GM18867 (cell line): ENCODE measurements around the gene SLC37A1.

Experiments used
- ATAC-seq: cut with Tn5 transposase; IDR thresholded peaks from one replicate; pipeline ENCODE4 v1.9.1; 2021; ENCODE audit warnings: mild to moderate bottlenecking, moderate library complexity; ENCODE audit not compliant: unreplicated experiment

SLC37A1 gene

GRCh38 chr21:42542196-42542595 lies 28.5 kb downstream of the SLC37A1 start:
- ATAC-seq, result no peak

DNA sequence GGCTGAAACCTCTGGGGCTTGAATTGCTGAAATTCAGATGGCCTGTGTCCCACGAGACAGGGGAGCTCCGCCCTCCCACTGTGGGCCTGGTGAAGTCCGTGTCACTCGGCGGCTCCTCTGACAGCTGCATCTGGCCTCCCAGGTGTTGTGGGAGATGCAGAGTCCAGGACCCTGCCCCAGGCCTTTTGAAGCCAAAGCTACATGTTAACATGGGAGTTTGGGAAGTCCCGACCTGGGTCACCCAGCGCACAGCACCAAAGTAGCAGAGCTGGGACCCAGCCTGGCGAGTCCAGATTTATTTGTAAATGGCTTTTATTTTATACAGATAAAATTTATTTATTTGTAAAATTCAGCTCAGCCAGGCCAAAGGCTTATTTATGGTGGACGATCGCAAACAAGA lies 28.9 kb downstream of the SLC37A1 start:
- ATAC-seq, result no peak

DNA sequence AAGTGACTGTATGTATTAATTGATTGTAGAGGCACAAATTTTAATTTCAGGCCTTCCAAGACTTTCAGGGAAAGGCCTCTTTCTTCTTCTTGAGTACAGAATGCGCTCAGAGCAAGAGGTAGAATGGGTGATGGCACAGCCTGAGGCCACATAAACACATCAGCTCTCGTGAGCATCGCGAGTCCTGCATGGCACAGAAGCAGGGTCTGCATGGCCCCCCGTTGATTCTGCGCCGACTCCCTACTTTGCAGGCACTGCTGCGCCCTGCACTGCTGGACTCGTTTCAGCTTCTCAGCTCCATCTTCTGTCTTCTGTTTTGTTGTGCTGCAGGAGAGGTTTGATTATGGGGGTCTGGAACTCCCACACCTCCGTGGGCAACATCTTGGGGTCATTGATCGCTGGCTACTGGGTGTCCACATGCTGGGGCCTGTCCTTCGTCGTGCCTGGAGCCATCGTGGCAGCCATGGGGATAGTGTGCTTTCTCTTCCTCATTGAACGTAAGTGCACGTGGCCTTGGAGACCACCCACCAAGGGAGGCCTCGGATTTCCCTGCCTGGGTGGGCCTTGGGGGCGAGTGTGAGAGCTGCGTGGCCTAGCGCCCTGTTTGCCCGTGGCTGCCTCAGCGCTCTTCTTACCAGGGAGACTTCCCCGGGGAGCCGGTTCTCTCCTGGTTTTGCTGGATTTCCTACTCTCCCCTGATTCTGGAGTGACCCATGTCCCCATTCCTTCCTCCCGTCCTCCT lies 29.6 kb downstream of the SLC37A1 start:
- ATAC-seq, result no peak

GRCh38 chr21:42544544-42544943 lies 30.9 kb downstream of the SLC37A1 start:
- ATAC-seq, result no peak

DNA sequence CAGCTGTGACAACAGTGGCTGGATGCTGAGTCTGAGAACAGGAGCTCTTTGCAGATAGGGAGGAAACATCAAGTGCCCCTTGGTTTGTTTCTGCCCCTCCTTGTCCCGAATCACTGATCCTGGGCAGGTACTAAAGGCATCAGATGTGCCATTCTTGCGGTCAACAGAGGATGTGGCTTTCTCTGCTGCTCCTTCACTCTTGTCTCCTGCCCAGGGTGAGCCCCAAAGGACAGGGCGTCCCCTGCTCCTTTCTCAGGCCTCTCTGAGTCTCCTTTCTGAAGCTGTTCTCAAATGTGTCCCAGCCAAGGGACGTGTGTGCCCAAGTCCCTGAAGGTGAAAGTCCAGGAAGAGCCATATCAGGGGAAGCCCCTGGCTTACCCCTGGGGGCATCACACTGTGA lies 31.7 kb downstream of the SLC37A1 start:
- no peak for ATAC-seq

DNA sequence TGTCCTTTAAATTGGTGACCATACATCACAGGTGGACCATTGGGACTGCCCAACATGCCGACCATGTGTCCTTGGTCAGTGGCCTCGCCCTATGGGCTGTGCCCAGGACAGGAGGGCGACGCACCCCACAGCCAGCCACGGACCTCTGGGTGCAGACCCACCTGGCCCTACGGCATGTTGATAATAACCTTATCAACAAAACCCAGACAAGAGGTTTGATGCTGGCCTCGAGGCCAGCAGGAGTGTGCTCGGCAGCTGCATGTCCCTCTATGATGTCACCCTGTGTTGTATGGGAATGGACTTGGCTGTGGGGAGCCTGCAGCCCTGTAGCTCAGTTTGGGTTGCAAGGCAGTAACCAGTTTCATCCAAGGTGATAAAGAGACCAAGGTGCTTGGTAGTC lies 32.1 kb downstream of the SLC37A1 start:
- no peak for ATAC-seq

GRCh38 chr21:42546433-42546832 lies 32.8 kb downstream of the SLC37A1 start:
- no peak for ATAC-seq

- no peak for ATAC-seq
These were observed 33.6 kb downstream of the SLC37A1 start for GRCh38 chr21:42547001-42547905.

- no peak for ATAC-seq
These were observed 34.3 kb downstream of the SLC37A1 start for GRCh38 chr21:42547906-42548365.

DNA sequence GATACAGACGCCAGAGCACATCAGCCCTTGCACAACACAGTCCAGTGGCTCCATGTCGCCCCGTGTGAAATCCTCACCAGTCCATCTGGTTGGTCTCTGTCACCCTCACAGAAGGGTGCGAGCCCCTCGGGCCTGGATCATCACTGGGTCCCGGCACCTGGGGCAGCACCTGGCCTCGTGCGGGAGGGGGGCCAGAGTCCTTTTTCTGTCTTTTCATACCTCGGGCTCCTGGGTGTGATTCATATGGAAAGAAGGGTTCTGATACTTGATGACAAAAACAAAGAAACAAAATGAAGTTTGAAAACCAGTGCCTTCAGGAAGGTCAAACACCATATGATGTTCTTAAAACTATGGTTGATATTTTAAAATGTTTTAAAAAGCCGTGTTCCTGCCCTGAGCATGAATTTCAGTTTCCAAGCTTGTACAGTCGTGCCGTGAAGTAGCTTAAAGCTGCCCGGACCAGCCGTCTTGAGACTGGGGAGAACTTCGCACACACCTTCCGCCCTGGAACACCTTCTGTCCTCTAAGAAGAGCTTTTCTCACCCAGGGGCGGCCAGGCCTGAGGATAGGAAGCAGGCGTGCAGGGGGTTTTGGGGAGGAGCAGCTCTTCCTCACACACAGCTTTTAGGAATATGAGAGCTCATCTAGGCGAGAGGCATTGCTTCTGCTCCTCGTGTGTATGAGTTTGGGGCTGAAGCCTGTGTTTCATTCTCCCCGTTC lies 35.2 kb downstream of the SLC37A1 start:
- ATAC-seq, result no peak

GRCh38 chr21:42550817-42551216 lies 37.2 kb downstream of the SLC37A1 start:
- ATAC-seq, result no peak

GRCh38 chr21:42552407-42553336 lies 39.0 kb downstream of the SLC37A1 start:
- ATAC-seq, result no peak

GRCh38 chr21:42553435-42553834 lies 39.8 kb downstream of the SLC37A1 start:
- no peak for ATAC-seq

DNA sequence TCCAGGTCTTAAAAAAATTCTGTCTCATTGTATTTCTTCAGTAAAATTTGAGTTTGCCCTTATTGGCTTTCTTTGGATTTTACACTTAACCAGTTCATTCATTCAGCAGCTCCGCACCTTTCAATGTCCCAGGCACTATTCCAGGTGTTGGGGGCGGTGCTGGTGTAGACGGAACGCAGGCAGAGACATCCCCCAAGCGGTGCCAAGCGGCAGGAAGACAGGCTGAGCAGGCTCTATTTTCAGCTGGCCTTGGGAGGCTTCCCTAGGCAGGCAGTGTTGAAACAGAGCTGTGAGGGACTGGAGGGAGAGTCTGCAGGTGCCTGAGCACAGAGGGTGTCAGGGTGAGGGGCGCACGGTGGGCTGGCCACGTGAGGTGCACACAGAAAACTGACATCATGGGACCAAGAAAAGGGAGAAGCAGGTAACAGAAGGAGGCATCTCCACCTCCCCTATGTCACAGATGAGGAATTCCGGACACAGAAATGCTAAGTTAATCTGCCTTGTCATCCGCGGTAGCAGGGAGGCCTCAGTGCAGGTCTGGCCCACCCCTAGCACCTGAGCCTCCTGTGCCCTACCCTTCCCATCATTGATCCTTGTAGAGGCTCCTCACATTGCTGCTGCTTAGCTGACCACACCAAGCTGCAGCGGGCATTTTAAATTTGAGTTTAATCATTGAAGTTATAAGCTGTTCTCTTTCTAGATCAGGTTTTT lies 40.8 kb downstream of the SLC37A1 start:
- no peak for ATAC-seq

DNA sequence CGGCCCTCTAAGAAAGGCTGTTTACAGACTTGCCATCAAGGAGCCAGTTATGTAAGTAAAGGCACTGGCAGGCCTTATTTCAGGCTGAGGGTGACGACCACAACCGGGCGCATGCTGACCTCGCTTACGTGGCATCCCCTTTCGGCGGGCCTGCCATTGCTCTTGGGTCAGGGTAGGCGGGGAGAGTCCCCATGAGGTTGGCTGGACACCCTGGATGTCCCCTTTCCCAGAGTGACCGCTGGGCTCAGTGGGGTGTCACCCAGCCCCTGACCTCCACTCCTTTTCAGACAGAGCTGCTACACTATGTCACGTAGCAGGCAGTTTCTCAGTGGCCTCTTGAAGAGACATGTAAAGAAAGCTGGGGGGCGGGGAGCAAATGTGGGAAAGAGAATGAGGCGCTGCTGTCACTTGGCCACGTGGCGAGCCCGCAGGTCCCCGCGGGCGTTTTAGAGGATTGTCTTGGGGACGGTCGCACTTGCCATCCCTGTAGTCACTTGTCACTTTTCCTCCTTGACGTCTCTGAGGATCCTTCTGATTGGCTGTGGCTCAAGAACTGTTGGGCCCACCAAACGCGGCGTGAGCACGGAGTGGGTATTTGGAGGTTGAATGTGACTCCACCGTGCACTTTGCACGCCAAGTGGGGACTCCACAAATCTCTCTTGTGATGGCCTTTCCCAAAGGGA lies 42.2 kb downstream of the SLC37A1 start:
- no peak for ATAC-seq

- ATAC-seq, result no peak
These were observed 42.8 kb downstream of the SLC37A1 start for GRCh38 chr21:42556476-42556875.

- ATAC-seq, result no peak
These were observed 43.3 kb downstream of the SLC37A1 start for GRCh38 chr21:42556960-42557359.

- ATAC-seq, result no peak
These were observed 43.8 kb downstream of the SLC37A1 start for GRCh38 chr21:42557420-42557819.

GRCh38 chr21:42558368-42558767 lies 44.7 kb downstream of the SLC37A1 start:
- no peak for ATAC-seq
